GM23338 (cell line): ENCODE data around the gene MPZL1. TPM values are rescaled to one million over a fixed set of nuclear protein-coding genes. Genes with fewer than 3 reads are reported as not detected.
A peak's percentile ranks its signal among the peaks of the same experiment; 100 is the strongest.

Source experiments
- ATAC-seq: fragments of 200-7000 bp; cut with Tn5 transposase; 3 replicates; pipeline ENCODE4 v1.9.1; 2020
- DNase-seq: peaks from one replicate; pipeline ENCODE4 v3.0.0-alpha.2; 2015; ENCODE audit warnings: low spot score
- H2AFZ ChIP-seq: fragments of 200-600 bp; sonication (generic); 2 replicates; pipeline ENCODE4 v1.8.0; 2016; ENCODE audit warnings: antibody characterized with exemption, mild to moderate bottlenecking, moderate library complexity
- H3F3A ChIP-seq: fragments of 200-600 bp; sonication (generic); replicated peaks from 2 replicates; pipeline ENCODE4 v1.8.0; 2017; ENCODE audit warnings: antibody characterized with exemption, mixed run types, low read depth
- H3K27ac ChIP-seq: fragments of 200-600 bp; sonication (generic); 2 replicates; pipeline ENCODE4 v1.6.1; 2016; ENCODE audit warnings: low read depth
- H3K27me3 ChIP-seq: fragments of 200-600 bp; sonication (generic); 2 replicates; pipeline ENCODE4 v1.8.0; 2016; ENCODE audit warnings: mild to moderate bottlenecking, mixed run types, moderate library complexity; ENCODE audit not compliant: insufficient read depth
- H3K36me3 ChIP-seq: fragments of 200-600 bp; sonication (generic); 2 replicates; pipeline ENCODE4 v1.8.0; 2016; ENCODE audit warnings: mild to moderate bottlenecking; ENCODE audit not compliant: insufficient read depth
- H3K4me1 ChIP-seq: fragments of 200-600 bp; sonication (generic); 2 replicates; pipeline ENCODE4 v1.8.0; 2016; ENCODE audit warnings: mild to moderate bottlenecking, moderate library complexity; ENCODE audit not compliant: insufficient read depth
- H3K4me2 ChIP-seq: fragments of 200-600 bp; sonication (generic); 2 replicates; pipeline ENCODE4 v1.7.1; 2017; ENCODE audit warnings: mixed run types
- H3K4me3 ChIP-seq: fragments of 200-600 bp; sonication (generic); 2 replicates; pipeline ENCODE4 v1.6.1; 2016; ENCODE audit warnings: mixed run types
- H3K79me2 ChIP-seq: fragments of 200-600 bp; sonication (generic); replicated peaks from 2 replicates; pipeline ENCODE4 v1.8.0; 2017; ENCODE audit warnings: mild to moderate bottlenecking; ENCODE audit not compliant: insufficient read depth
- H3K9me2 ChIP-seq: fragments of 200-600 bp; sonication (generic); 2 replicates; pipeline ENCODE4 v1.8.0; 2017; ENCODE audit not compliant: insufficient read depth
- H4K20me1 ChIP-seq: fragments of 200-600 bp; sonication (generic); replicated peaks from 2 replicates; pipeline ENCODE4 v1.8.0; 2017; ENCODE audit warnings: mild to moderate bottlenecking; ENCODE audit not compliant: insufficient read depth
- H3K27ac Mint-ChIP-seq: 2 replicates; pipeline ENCODE4 v1.8.0; 2020; ENCODE audit warnings: inconsistent platforms, mild to moderate bottlenecking, moderate library complexity, mixed read lengths
- H3K27me3 Mint-ChIP-seq: 3 replicates; pipeline ENCODE4 v1.8.0; 2022; ENCODE audit warnings: low read depth, mild to moderate bottlenecking, moderate library complexity, mixed read lengths, inconsistent platforms; ENCODE audit not compliant: insufficient read depth, poor library complexity
- H3K36me3 Mint-ChIP-seq: 3 replicates; pipeline ENCODE4 v1.8.0; 2021; ENCODE audit warnings: low read depth, mild to moderate bottlenecking, inconsistent platforms, moderate library complexity, mixed read lengths
- H3K4me1 Mint-ChIP-seq: 3 replicates; pipeline ENCODE4 v1.8.0; 2020; ENCODE audit warnings: mild to moderate bottlenecking, inconsistent platforms, mixed read lengths
- H3K4me3 Mint-ChIP-seq: 3 replicates; pipeline ENCODE4 v1.8.0; 2021; ENCODE audit warnings: moderate library complexity, mild to moderate bottlenecking, inconsistent platforms, mixed read lengths
- H3K9me3 Mint-ChIP-seq: 3 replicates; pipeline ENCODE4 v1.8.0; 2020; ENCODE audit warnings: moderate library complexity, mild to moderate bottlenecking, inconsistent platforms, mixed read lengths
- CREB1 ChIP-seq: fragments of 250-450 bp; sonication (Bioruptor Pico); IDR thresholded peaks from 2 replicates; pipeline ENCODE4 v1.5.0; 2020; ENCODE audit warnings: low read depth, mild to moderate bottlenecking, moderate library complexity
- CTCF ChIP-seq, 2 experiments: fragments of 200-600 bp in 1 of 2; sonication (generic) in 1 of 2; conservative IDR thresholded peaks; 2 replicates each; pipeline versions ENCODE4 v1.5.1 to v1.6.1; 2016 to 2017; ENCODE audit warnings: antibody characterized with exemption in 2 of 2, low read depth in 2 of 2, mild to moderate bottlenecking in 2 of 2, moderate library complexity in 1 of 2
- ETS1 ChIP-seq: IDR thresholded peaks from 2 replicates; pipeline ENCODE4 v1.6.1; 2016; ENCODE audit warnings: antibody characterized with exemption
- EZH2 ChIP-seq: fragments of 200-600 bp; sonication (generic); IDR thresholded peaks from one replicate; pipeline ENCODE4 v1.8.0; 2017; ENCODE audit warnings: antibody characterized with exemption, mild to moderate bottlenecking, low read depth; ENCODE audit not compliant: unreplicated experiment
- EZH2phosphoT487 ChIP-seq: fragments of 200-600 bp; sonication (generic); IDR thresholded peaks from one replicate; pipeline ENCODE4 v1.8.1; 2018; ENCODE audit warnings: antibody characterized with exemption; ENCODE audit not compliant: unreplicated experiment
- NANOG ChIP-seq: IDR thresholded peaks from 2 replicates; pipeline ENCODE4 v1.6.1; 2016; ENCODE audit warnings: antibody characterized with exemption, borderline replicate concordance
- POLR2AphosphoS5 ChIP-seq: IDR thresholded peaks from 2 replicates; pipeline ENCODE4 v1.6.1; 2016; ENCODE audit warnings: antibody characterized with exemption, low read depth
- REST ChIP-seq: IDR thresholded peaks from one replicate; pipeline ENCODE4 v1.6.1; 2018; ENCODE audit warnings: antibody characterized with exemption; ENCODE audit not compliant: unreplicated experiment
- STAT1 ChIP-seq: IDR thresholded peaks from one replicate; pipeline ENCODE4 v1.6.1; 2016; ENCODE audit warnings: antibody characterized with exemption; ENCODE audit not compliant: unreplicated experiment
- ZNF331 ChIP-seq: fragments of 250-450 bp; sonication (Bioruptor Pico); IDR thresholded peaks from 2 replicates; pipeline ENCODE4 v1.5.0; 2020; ENCODE audit warnings: low read depth, mild to moderate bottlenecking, moderate library complexity
- polyA plus RNA-seq: library from polyadenylated mRNA; unstranded; fragments of >200 nt; fragmentation: Nextera tagmentation; extraction: Ambion mirVana; gene quantifications from 2 replicates; pipeline ENCODE4 v1.2.1, GENCODE V29; 2016
- total RNA-seq: library from RNA; depleted of rRNA; stranded (reverse); fragments of >200 nt; shearing (Covaris generic); gene quantifications from 2 replicates; pipeline ENCODE4 v1.2.3, GENCODE V29; 2014

Gene MPZL1
- total and polyA plus RNA-seq, 2 experiments from 2014 or later = 35.1 to 85.1 TPM

GRCh38 chr1:167722870-167723251 lies 1.1 kb downstream of the MPZL1 start:
- peak overlapping the region; percentile 83 for H3K4me3 Mint-ChIP-seq
- peaks cover 58% of the 10 kb centered on the region for H3K4me1 ChIP-seq
- H3K4me1 Mint-ChIP-seq = peaks cover 57% of the 10 kb centered on the region
- no peak overlapping the region for H3K27ac Mint-ChIP-seq
- no peak overlapping the region for H3K27ac ChIP-seq
- no peaks in the 10 kb centered on the region for H3K9me2 ChIP-seq
- no peak for TF ChIP-seq CTCF (conservative IDR thresholded peaks at IDR 0.05; ENCODE audit: low read depth in 2 of 2)
- no peak for TF ChIP-seq ZNF331 (CRISPR knock-in tag)
- TF ChIP-seq EZH2phosphoT487 = no peak
- peak overlapping the region; percentile 67 for H3K4me3 ChIP-seq
- H3K27me3 ChIP-seq = 0 out of 2 replicates have a peak, but pooled peaks cover 4% of the 10 kb centered on the region
- peaks cover 39% of the 10 kb centered on the region for H4K20me1 ChIP-seq
- H3K9me3 Mint-ChIP-seq = no peaks in the 10 kb centered on the region
- no peaks in the 10 kb centered on the region for H3K36me3 Mint-ChIP-seq
- no peak for DNase-seq
- H3F3A ChIP-seq = peaks cover 3% of the 10 kb centered on the region; the same call in 1 of the 2 replicates
- peaks cover 57% of the 10 kb centered on the region for H3K79me2 ChIP-seq
- ATAC-seq = no peak
- peaks cover 5% of the 10 kb centered on the region for H3K27me3 Mint-ChIP-seq
- no peaks in the 10 kb centered on the region for H3K36me3 ChIP-seq
- no peak overlapping the region for H2AFZ ChIP-seq
- peak overlapping the region; percentile 80 for H3K4me2 ChIP-seq

- peaks cover 57% of the 10 kb centered on the region for H3K4me1 Mint-ChIP-seq
- H3K4me1 ChIP-seq = peaks cover 52% of the 10 kb centered on the region
- H3K9me2 ChIP-seq = no peaks in the 10 kb centered on the region
- H3K27me3 ChIP-seq = 0 out of 2 replicates have a peak, but pooled peaks cover 4% of the 10 kb centered on the region
- no peak for ATAC-seq
- H4K20me1 ChIP-seq = peaks cover 48% of the 10 kb centered on the region
- H3F3A ChIP-seq = peaks cover 3% of the 10 kb centered on the region; the same call in 1 of the 2 replicates
- H3K36me3 ChIP-seq = no peaks in the 10 kb centered on the region
- no peak overlapping the region for H3K27ac Mint-ChIP-seq
- no peak overlapping the region for H2AFZ ChIP-seq
- no peaks in the 10 kb centered on the region for H3K9me3 Mint-ChIP-seq
- DNase-seq = no peak
- peak overlapping the region; percentile 80 for H3K4me2 ChIP-seq
- H3K4me3 ChIP-seq = peak overlapping the region; percentile 67
- no peak overlapping the region for H3K27ac ChIP-seq
- H3K79me2 ChIP-seq = peaks cover 67% of the 10 kb centered on the region
- no peaks in the 10 kb centered on the region for H3K36me3 Mint-ChIP-seq
- peak overlapping the region; percentile 83 for H3K4me3 Mint-ChIP-seq
- H3K27me3 Mint-ChIP-seq = peaks cover 5% of the 10 kb centered on the region
- no peak for TF ChIP-seq REST
- no peak for TF ChIP-seq EZH2
- TF ChIP-seq ZNF331 (CRISPR knock-in tag) = no peak
- no peak for TF ChIP-seq CTCF (conservative IDR thresholded peaks at IDR 0.05; ENCODE audit: low read depth in 2 of 2)
- TF ChIP-seq ETS1 = no peak
- no peak for TF ChIP-seq POLR2AphosphoS5
- no peak for TF ChIP-seq CREB1 (CRISPR knock-in tag)
- no peak for TF ChIP-seq NANOG
- TF ChIP-seq STAT1 = no peak
These were observed 2.0 kb downstream of the MPZL1 start for GRCh38 chr1:167723707-167724323.
